Upper lobe of left lung (tissue), 6 donors: ENCODE measurements around the gene MACROH2A2. TPM values are rescaled to one million over a fixed set of nuclear protein-coding genes. Genes with fewer than 3 reads are reported as not detected.

Experiments
- ATAC-seq, 2 donors: fragments of 200-7000 bp; cut with Tn5 transposase; one replicate each; pipeline ENCODE4 v1.9.1; 2022; ENCODE audit warnings: mild to moderate bottlenecking in 2 of 2, moderate library complexity in 2 of 2; ENCODE audit not compliant: low FRiP score in 2 of 2
- DNase-seq, 2 donors: peaks; one replicate each; pipeline ENCODE4 v3.0.0-alpha.2; 2019 to 2020
- H3K27ac ChIP-seq, 4 donors: fragments of 200-600 bp; sonication (generic); one replicate each; pipeline ENCODE4 v1.5.1; 2016 to 2019
- H3K27me3 ChIP-seq, 4 donors: fragments of 200-600 bp; sonication (generic); one replicate each; pipeline ENCODE4 v1.5.1; 2017 to 2019
- H3K36me3 ChIP-seq, 4 donors: fragments of 200-600 bp; sonication (generic); one replicate each; pipeline ENCODE4 v1.5.1; 2016 to 2019
- H3K4me1 ChIP-seq, 4 donors: fragments of 200-600 bp; sonication (generic); one replicate each; pipeline ENCODE4 v1.5.1; 2018 to 2019
- H3K4me3 ChIP-seq, 4 donors: fragments of 200-600 bp; sonication (generic); one replicate each; pipeline ENCODE4 v1.5.1; 2017 to 2019; ENCODE audit warnings: mild to moderate bottlenecking in 2 of 4, moderate library complexity in 1 of 4
- H3K9me3 ChIP-seq, 4 donors: fragments of 200-600 bp; sonication (generic); one replicate each; pipeline ENCODE4 v1.5.1; 2018 to 2019
- CTCF ChIP-seq, 6 experiments: fragments of 450-650 bp in 4 of 6; fragments of 200-600 bp in 2 of 6; sonication (generic) in 2 of 6; IDR thresholded peaks; one replicate each; pipeline ENCODE4 v1.5.1; 2016 to 2019; ENCODE audit warnings: antibody characterized with exemption in 6 of 6
- EP300 ChIP-seq, 4 donors: sonication (generic); formaldehyde crosslinking; IDR thresholded peaks; one replicate each; pipeline ENCODE4 v1.5.1; 2017; ENCODE audit warnings: antibody characterized with exemption in 4 of 4, control low read depth in 2 of 4
- POLR2A ChIP-seq, 4 donors: fragments of 450-650 bp; IDR thresholded peaks; one replicate each; pipeline ENCODE4 v1.5.1; 2016 to 2017; ENCODE audit warnings: antibody characterized with exemption in 4 of 4, mild to moderate bottlenecking in 2 of 4
- POLR2AphosphoS5 ChIP-seq, 2 donors: sonication (generic); formaldehyde crosslinking; IDR thresholded peaks; one replicate each; pipeline ENCODE4 v1.5.1; 2017; ENCODE audit warnings: antibody characterized with exemption in 2 of 2
- WGBS, 2 donors: methylation state at CpG; one replicate each; pipeline ENCODE4 v1.1.5; 2017 to 2018; 5-methylcytosine and 5-hydroxymethylcytosine counted together
- total RNA-seq, 6 donors: library from RNA; depleted of rRNA in 4 of 6; stranded (reverse); fragments of >200 nt in 4 of 6; gene quantifications; one replicate each; pipeline versions ENCODE4 v1.1.0 to v1.2.1, GENCODE V29; 2016 to 2021
- donor health status: DM: no; HTN: no; CAD: no; lungs with moderate emphysema.
- donor health status: DM: no; HTN: yes; CAD: no; lungs with severe emphysema.

MACROH2A2 gene
- total RNA-seq, 6 donors from 2014 or later, result 5.2 to 10.9 (median 7.1) TPM

GRCh38 chr10:70090951-70091350 is 38.3 kb downstream of the MACROH2A2 start:
- Histone ChIP-seq H3K9me3 (no peaks in the 10 kb centered on the region), H3K4me3 (no peak overlapping the region), H3K36me3 (peaks cover 0 to 5% (median 0%) of the 10 kb centered on the region in 4 donors), H3K27me3 (no peaks in the 10 kb centered on the region), H3K27ac (no peak overlapping the region), H3K4me1 (no peaks in the 10 kb centered on the region)
- ATAC-seq, result no peak
- TF ChIP-seq CTCF (IDR thresholded peaks at IDR 0.05) (no peak), POLR2A (IDR thresholded peaks at IDR 0.05) (no peak), EP300 (IDR thresholded peaks at IDR 0.05) (no peak), POLR2AphosphoS5 (IDR thresholded peaks at IDR 0.05) (no peak)
- WGBS, 2 donors, result 95 to 96% methylated on average over 5 of the region's 5 CpGs
- DNase-seq, result no peak

- Histone ChIP-seq H3K4me1 (no peaks in the 10 kb centered on the region), H3K4me3 (no peak overlapping the region), H3K27me3 (no peaks in the 10 kb centered on the region), H3K36me3 (peaks cover 0 to 5% (median 0%) of the 10 kb centered on the region in 4 donors), H3K27ac (no peak overlapping the region), H3K9me3 (no peaks in the 10 kb centered on the region)
- TF ChIP-seq POLR2AphosphoS5 (IDR thresholded peaks at IDR 0.05), result no peak
- no peak for TF ChIP-seq EP300 (IDR thresholded peaks at IDR 0.05)
- no peak for TF ChIP-seq POLR2A (IDR thresholded peaks at IDR 0.05)
- no peak for TF ChIP-seq CTCF (IDR thresholded peaks at IDR 0.05)
- WGBS, 2 donors, result 84 to 94% methylated on average over 7 of the region's 7 CpGs
- ATAC-seq, result no peak
- DNase-seq, result no peak
Measured at GRCh38 chr10:70092389-70092718, 39.7 kb downstream of the MACROH2A2 start.

- peaks cover 0 to 5% (median under 1%) of the 10 kb centered on the region in 4 donors for H3K36me3 ChIP-seq
- 87% methylated on average over 9 of the region's 9 CpGs for WGBS, 2 donors
- H3K4me3 ChIP-seq, result peak overlapping the region in 1 of 4 donors; percentile 11
- no peaks in the 10 kb centered on the region for H3K4me1 ChIP-seq
- H3K9me3 ChIP-seq, result no peaks in the 10 kb centered on the region
- H3K27ac ChIP-seq, result no peak overlapping the region
- no peaks in the 10 kb centered on the region for H3K27me3 ChIP-seq
- TF ChIP-seq CTCF (IDR thresholded peaks at IDR 0.05) (no peak), EP300 (IDR thresholded peaks at IDR 0.05) (no peak), POLR2A (IDR thresholded peaks at IDR 0.05) (no peak), POLR2AphosphoS5 (IDR thresholded peaks at IDR 0.05) (no peak)
- DNase-seq, result no peak
- no peak for ATAC-seq
Measured at GRCh38 chr10:70093335-70093944, 40.8 kb downstream of the MACROH2A2 start.

- DNase-seq (no peak), ATAC-seq (no peak)
- H3K36me3 ChIP-seq, result peaks cover 0 to 8% (median 3%) of the 10 kb centered on the region in 4 donors
- 96 to 98% methylated on average over 2 of the region's 2 CpGs for WGBS, 2 donors
- no peaks in the 10 kb centered on the region for H3K27me3 ChIP-seq
- TF ChIP-seq POLR2AphosphoS5 (IDR thresholded peaks at IDR 0.05) (no peak), POLR2A (IDR thresholded peaks at IDR 0.05) (no peak), EP300 (IDR thresholded peaks at IDR 0.05) (no peak), CTCF (IDR thresholded peaks at IDR 0.05) (no peak)
- H3K9me3 ChIP-seq, result no peaks in the 10 kb centered on the region
- no peak overlapping the region for H3K27ac ChIP-seq
- no peak overlapping the region for H3K4me3 ChIP-seq
- H3K4me1 ChIP-seq, result no peaks in the 10 kb centered on the region
Measured at GRCh38 chr10:70094250-70094649, 41.6 kb downstream of the MACROH2A2 start.
